Measurements from ENCODE around the gene NFYC. TPM values are rescaled to one million over a fixed set of nuclear protein-coding genes. Genes with fewer than 3 reads are reported as not detected.
A peak's percentile ranks its signal among the peaks of the same experiment; 100 is the strongest.

NFYC gene
- total and polyA plus RNA-seq, 8 donors = 54.6 to 98.1 (median 86.0) TPM

GRCh38 chr1:40818264-40818961 is 126.9 kb downstream of the NFYC start:
- peak; percentile 94 for ATAC-seq
- H3K4me3 ChIP-seq = peak overlapping the region; percentile 33 to 43
- TF ChIP-seq CTCF (IDR thresholded peaks at IDR 0.05) = no peak
- intact Hi-C loops (cut with DNase I) = no loop called here
- H3K4me1 ChIP-seq = peaks cover 0 to 5% of the 10 kb centered on the region in 2 donors
- H3K27me3 ChIP-seq = peaks cover 0 to 29% of the 10 kb centered on the region in 2 donors
- H3K36me3 ChIP-seq = no peaks in the 10 kb centered on the region
- peak in 2 of 4 donors; percentile 79 to 91 for DNase-seq
- no peaks in the 10 kb centered on the region for H3K9me3 ChIP-seq
- no peak overlapping the region for H3K27ac ChIP-seq

GRCh38 chr1:40819101-40819500 is 127.6 kb downstream of the NFYC start:
- H3K27ac ChIP-seq = no peak overlapping the region
- peaks cover 0 to 5% of the 10 kb centered on the region in 2 donors for H3K4me1 ChIP-seq
- ATAC-seq (no peak), DNase-seq (peak in 1 of 4 donors; percentile 61)
- no peak for TF ChIP-seq CTCF (IDR thresholded peaks at IDR 0.05)
- H3K36me3 ChIP-seq = no peaks in the 10 kb centered on the region
- no peaks in the 10 kb centered on the region for H3K9me3 ChIP-seq
- H3K4me3 ChIP-seq = no peak overlapping the region
- intact Hi-C loops (cut with DNase I) = no loop called here
- H3K27me3 ChIP-seq = peaks cover 0 to 29% of the 10 kb centered on the region in 2 donors

- Histone ChIP-seq H3K9me3 (no peaks in the 10 kb centered on the region), H3K4me3 (no peak overlapping the region), H3K36me3 (no peaks in the 10 kb centered on the region), H3K27ac (no peak overlapping the region), H3K4me1 (peaks cover 2 to 17% of the 10 kb centered on the region in 2 donors), H3K27me3 (peaks cover 0 to 29% of the 10 kb centered on the region in 2 donors)
- DNase-seq = peak in 1 of 4 donors; percentile 39
- intact Hi-C loops (cut with DNase I) = no loop called here
- ATAC-seq = no peak
- TF ChIP-seq CTCF (IDR thresholded peaks at IDR 0.05) = no peak
Measured at GRCh38 chr1:40820251-40820797, 128.8 kb downstream of the NFYC start.

Small RNA genes within 50 kb of the gene (microRNA-seq; reads per million reads assigned to microRNA genes)
- gene MIR30C1 = 17.8 to 20.3 reads per million in 2 donors
- 5,189 to 5,433 reads per million in 2 donors for gene MIR30E

Other genes starting within 250 kb of the NFYC start
- gene ZFP69B, start 241.2 kb upstream of the NFYC start, total RNA-seq = 1 to 10 TPM; 2.3 to 2.5 TPM
- gene ZFP69B, start 241.2 kb upstream of the NFYC start, polyA plus RNA-seq (ENCODE audit: insufficient read length in 6 of 6) = 1 to 10 TPM; 5.6 to 7.3 (median 6.5) TPM
- 1 to 10 TPM; 2.9 to 3.8 TPM for gene ZFP69, start 214.4 kb upstream of the NFYC start, total RNA-seq
- gene ZFP69, start 214.4 kb upstream of the NFYC start, polyA plus RNA-seq (ENCODE audit: insufficient read length in 6 of 6) = 10 to 100 TPM in 2 of 6 donors, 1 to 10 TPM in 4; 8.1 to 11.2 (median 8.6) TPM
- gene EXO5, start 182.9 kb upstream of the NFYC start, total RNA-seq = 1 to 10 TPM; 8.2 to 8.5 TPM
- gene EXO5, start 182.9 kb upstream of the NFYC start, polyA plus RNA-seq (ENCODE audit: insufficient read length in 6 of 6) = 10 to 100 TPM; 10.9 to 15.3 (median 14.1) TPM
- gene ZNF684, start 160.1 kb upstream of the NFYC start, total RNA-seq = 1 to 10 TPM; 3.7 to 3.8 TPM
- gene ZNF684, start 160.1 kb upstream of the NFYC start, polyA plus RNA-seq (ENCODE audit: insufficient read length in 6 of 6) = 10 to 100 TPM in 1 of 6 donors, 1 to 10 TPM in 5; 7.2 to 10.0 (median 8.8) TPM
- gene RIMS3, start 26.0 kb upstream of the NFYC start, total RNA-seq = 1 to 10 TPM; 4.4 to 5.0 TPM
- gene RIMS3, start 26.0 kb upstream of the NFYC start, polyA plus RNA-seq (ENCODE audit: insufficient read length in 6 of 6) = 1 to 10 TPM; 1.3 to 2.1 (median 1.7) TPM
- 1 to 10 TPM in 1 of 2 donors, under 1 TPM in 1; 0.92 to 1.2 TPM for gene KCNQ4, start 92.1 kb downstream of the NFYC start, total RNA-seq
- 1 to 10 TPM; 1.0 to 1.7 (median 1.5) TPM for gene KCNQ4, start 92.1 kb downstream of the NFYC start, polyA plus RNA-seq (ENCODE audit: insufficient read length in 6 of 6)
- 1 to 10 TPM; 6.8 to 6.9 TPM for gene CITED4, start 170.7 kb downstream of the NFYC start, total RNA-seq
- gene CITED4, start 170.7 kb downstream of the NFYC start, polyA plus RNA-seq (ENCODE audit: insufficient read length in 6 of 6) = 1 to 10 TPM; 2.4 to 4.1 (median 3.4) TPM